GM19463 (cell line): ENCODE measurements around the gene CPNE4.

ENCODE experiments used
- ATAC-seq: cut with Tn5 transposase; IDR thresholded peaks from one replicate; pipeline ENCODE4 v1.9.1; 2021; ENCODE audit warnings: mild to moderate bottlenecking, moderate library complexity; ENCODE audit not compliant: unreplicated experiment

The CPNE4 gene

GRCh38 chr3:131616719-131617118 is 418.1 kb downstream of the CPNE4 start:
- ATAC-seq: no peak

- ATAC-seq: no peak
These were observed 422.1 kb downstream of the CPNE4 start for GRCh38 chr3:131612745-131613144.

GRCh38 chr3:131610174-131610573 is 424.6 kb downstream of the CPNE4 start:
- no peak for ATAC-seq

- no peak for ATAC-seq
These were observed 426.1 kb downstream of the CPNE4 start for GRCh38 chr3:131608741-131609140.

GRCh38 chr3:131608296-131608695 is 426.5 kb downstream of the CPNE4 start:
- ATAC-seq: peak; percentile 65

- ATAC-seq: no peak
These were observed 428.9 kb downstream of the CPNE4 start for GRCh38 chr3:131605916-131606315.

GRCh38 chr3:131602011-131602779 is 432.6 kb downstream of the CPNE4 start:
- ATAC-seq: no peak

- ATAC-seq: no peak
These were observed 437.0 kb downstream of the CPNE4 start for GRCh38 chr3:131597816-131598215.

- ATAC-seq: no peak
These were observed 437.9 kb downstream of the CPNE4 start for GRCh38 chr3:131596884-131597283.

- ATAC-seq: no peak
These were observed 443.3 kb downstream of the CPNE4 start for GRCh38 chr3:131591394-131592014.

GRCh38 chr3:131586277-131586676 is 448.5 kb downstream of the CPNE4 start:
- ATAC-seq: no peak

- no peak for ATAC-seq
These were observed 452.4 kb downstream of the CPNE4 start for GRCh38 chr3:131582438-131582837.

GRCh38 chr3:131568460-131568859 is 466.4 kb downstream of the CPNE4 start:
- no peak for ATAC-seq

GRCh38 chr3:131564812-131565211 is 470.0 kb downstream of the CPNE4 start:
- ATAC-seq: no peak

- no peak for ATAC-seq
These were observed 473.3 kb downstream of the CPNE4 start for GRCh38 chr3:131561511-131561910.

- no peak for ATAC-seq
These were observed 474.0 kb downstream of the CPNE4 start for GRCh38 chr3:131560795-131561194.

GRCh38 chr3:131555456-131555855 is 479.4 kb downstream of the CPNE4 start:
- ATAC-seq: no peak

- ATAC-seq: peak; percentile 90
These were observed 481.1 kb downstream of the CPNE4 start for GRCh38 chr3:131553495-131554247.

GRCh38 chr3:131551761-131552160 is 483.1 kb downstream of the CPNE4 start:
- ATAC-seq: no peak

- ATAC-seq: no peak
These were observed 484.0 kb downstream of the CPNE4 start for GRCh38 chr3:131550562-131551465.

- no peak for ATAC-seq
These were observed 485.5 kb downstream of the CPNE4 start for GRCh38 chr3:131549340-131549739.
